Fibroblast of skin of scalp (primary cell): ENCODE measurements around the gene SEMA4C.
A peak's percentile ranks its signal among the peaks of the same experiment; 100 is the strongest.
"Not testable (repeated sequence)": the region's sequence is repeated elsewhere in the genome, so short reads cannot be mapped to it uniquely, and the experiment has no call there.

ENCODE experiments used
- DNase-seq: peaks from one replicate; pipeline ENCODE4 v3.0.0-alpha.2; 2013

The SEMA4C gene

GRCh38 chr2:96897491-96898134 lies 27.7 kb upstream of the SEMA4C start:
- DNase-seq: no peak

- no peak for DNase-seq
Measured at GRCh38 chr2:96895746-96896651, 26.1 kb upstream of the SEMA4C start.

GRCh38 chr2:96895032-96895745 lies 25.3 kb upstream of the SEMA4C start:
- no peak for DNase-seq

- DNase-seq: no peak
Measured at GRCh38 chr2:96894151-96894531, 24.3 kb upstream of the SEMA4C start.

GRCh38 chr2:96893289-96894150 lies 23.6 kb upstream of the SEMA4C start:
- DNase-seq: no peak

GRCh38 chr2:96891591-96892333 lies 21.9 kb upstream of the SEMA4C start:
- DNase-seq: peak; percentile 27

GRCh38 chr2:96890726-96891385 lies 21.0 kb upstream of the SEMA4C start:
- no peak for DNase-seq

GRCh38 chr2:96890252-96890651 lies 20.4 kb upstream of the SEMA4C start:
- no peak for DNase-seq

GRCh38 chr2:96889502-96889901 lies 19.6 kb upstream of the SEMA4C start:
- DNase-seq: not testable (repeated sequence)

- no peak for DNase-seq
Measured at GRCh38 chr2:96888072-96889011, 18.5 kb upstream of the SEMA4C start.

- DNase-seq: no peak
Measured at GRCh38 chr2:96887493-96888012, 17.7 kb upstream of the SEMA4C start.

GRCh38 chr2:96885432-96886347 lies 15.8 kb upstream of the SEMA4C start:
- no peak for DNase-seq

- DNase-seq: no peak
Measured at GRCh38 chr2:96884299-96885094, 14.6 kb upstream of the SEMA4C start.

GRCh38 chr2:96883306-96883705 lies 13.4 kb upstream of the SEMA4C start:
- no peak for DNase-seq

- DNase-seq: no peak
Measured at GRCh38 chr2:96882906-96883305, 13.0 kb upstream of the SEMA4C start.

- no peak for DNase-seq
Measured at GRCh38 chr2:96882230-96882629, 12.3 kb upstream of the SEMA4C start.

GRCh38 chr2:96881349-96882195 lies 11.7 kb upstream of the SEMA4C start:
- peak; percentile 27 for DNase-seq
